Measurements from ENCODE around the gene MROH2A.

MROH2A gene

GRCh38 chr2:233838251-233838650, 60.1 kb downstream of the MROH2A start:
- DNase-seq, result no peak

DNA sequence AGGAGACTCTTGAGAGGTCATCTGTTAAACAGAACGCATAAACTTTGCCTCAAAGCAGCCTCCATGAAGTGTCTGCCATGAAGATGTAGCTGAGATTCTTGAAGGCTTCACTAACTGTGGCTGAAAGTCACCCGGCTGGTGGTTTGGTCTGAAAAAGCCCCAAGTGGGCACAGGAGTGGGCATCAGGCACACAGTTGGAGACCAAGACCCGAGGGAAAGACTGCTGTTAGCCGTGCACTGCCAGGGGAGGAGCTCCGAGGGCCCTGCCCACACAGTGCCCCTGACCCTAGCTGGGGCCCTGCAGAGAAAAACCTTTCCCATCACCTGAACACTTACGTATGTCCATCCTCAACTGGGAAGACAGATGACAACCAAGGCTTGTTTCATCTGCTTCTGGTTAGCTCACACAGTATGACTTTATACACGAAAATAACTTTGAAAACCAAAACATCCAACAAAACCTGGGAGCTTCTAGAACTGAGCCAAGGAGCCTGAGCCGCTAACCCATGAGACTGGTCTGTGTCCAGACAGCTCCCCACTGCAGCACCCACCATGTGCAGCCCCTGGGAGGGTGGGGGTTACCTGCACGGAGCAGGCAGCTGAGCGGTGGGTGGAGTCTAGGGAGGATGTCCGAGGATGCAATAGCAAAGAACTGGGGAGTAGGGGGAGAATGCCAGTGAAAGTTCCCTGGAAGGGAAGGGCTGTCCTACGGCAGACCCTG, 60.8 kb downstream of the MROH2A start:
- DNase-seq, result no peak

DNA sequence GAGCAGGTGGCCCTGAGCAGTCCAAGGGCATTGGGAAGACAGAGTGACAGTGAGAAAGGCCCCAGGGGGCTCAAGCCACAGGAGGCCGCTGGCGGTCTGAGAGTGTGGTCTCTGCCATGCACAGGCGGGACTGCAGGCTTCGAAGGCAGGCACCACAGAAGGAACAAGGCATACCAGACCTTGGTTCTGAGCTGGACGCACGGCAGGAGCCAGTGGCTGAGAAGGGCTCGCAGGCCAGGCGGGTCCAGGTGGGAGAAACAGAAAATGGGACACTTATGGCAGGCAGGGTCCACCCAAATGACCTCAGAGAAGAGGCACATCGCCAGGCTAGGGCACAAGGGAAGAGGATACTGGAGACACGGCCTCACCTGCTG, 61.3 kb downstream of the MROH2A start:
- no peak for DNase-seq

- no peak for DNase-seq
These were observed 62.4 kb downstream of the MROH2A start for GRCh38 chr2:233840520-233840919.

DNA sequence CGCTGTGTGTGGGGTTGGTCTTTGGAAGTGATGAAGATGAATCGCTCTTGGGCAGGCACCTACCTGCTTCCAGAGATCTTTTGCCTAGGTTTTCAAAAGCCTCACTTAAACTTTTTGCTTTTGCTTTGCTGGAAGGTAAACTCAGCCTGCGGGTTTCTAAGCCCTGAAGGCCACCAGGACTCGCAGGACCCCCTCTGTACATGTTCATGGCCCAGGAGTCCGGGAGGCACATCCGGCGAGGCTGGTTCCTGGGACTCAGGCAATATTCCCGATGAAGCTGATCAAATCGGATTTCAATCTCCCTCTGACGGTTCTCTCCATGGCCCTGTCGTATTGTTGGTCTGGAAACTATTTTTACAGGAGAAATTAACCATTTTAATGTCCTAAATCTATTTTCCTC, 63.1 kb downstream of the MROH2A start:
- no peak for DNase-seq

GRCh38 chr2:233844064-233844807, 66.1 kb downstream of the MROH2A start:
- no peak for DNase-seq

- no peak for DNase-seq
These were observed 66.7 kb downstream of the MROH2A start for GRCh38 chr2:233844836-233845235.

DNA sequence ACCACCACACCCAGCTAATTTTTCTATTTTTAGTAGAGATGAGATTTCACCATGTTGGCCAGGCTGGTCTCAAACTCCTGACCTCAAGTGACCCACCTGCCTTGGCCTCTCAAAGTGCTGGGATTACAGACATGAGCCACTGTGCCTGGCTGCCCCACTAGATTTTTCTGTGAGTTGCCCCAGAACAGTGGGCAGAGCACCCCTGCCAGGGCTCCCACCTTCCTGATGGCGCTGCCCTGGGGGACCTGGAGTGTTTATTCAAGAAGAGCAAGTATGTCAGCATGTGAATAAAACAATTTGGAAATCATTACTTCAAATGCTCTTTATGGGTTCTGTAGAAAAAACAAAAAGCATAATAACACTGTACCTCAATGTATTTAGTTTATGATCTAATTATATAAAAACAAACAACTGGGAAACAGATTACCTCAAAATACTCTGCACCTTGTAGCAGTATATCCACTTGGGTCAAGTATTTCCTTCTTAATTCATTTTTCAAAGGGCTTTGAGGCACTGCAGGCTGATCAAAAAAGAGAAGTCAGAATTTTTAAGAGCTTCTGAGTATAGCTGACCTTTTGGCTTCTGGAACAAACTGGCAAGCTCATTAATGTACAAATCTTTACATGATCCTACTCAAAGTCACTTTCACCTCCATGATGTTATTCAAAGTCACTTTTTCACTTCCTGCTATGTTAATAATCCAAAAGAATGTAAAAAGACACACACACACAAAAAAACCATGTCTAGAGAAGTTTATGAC, 67.4 kb downstream of the MROH2A start:
- DNase-seq, result no peak

DNA sequence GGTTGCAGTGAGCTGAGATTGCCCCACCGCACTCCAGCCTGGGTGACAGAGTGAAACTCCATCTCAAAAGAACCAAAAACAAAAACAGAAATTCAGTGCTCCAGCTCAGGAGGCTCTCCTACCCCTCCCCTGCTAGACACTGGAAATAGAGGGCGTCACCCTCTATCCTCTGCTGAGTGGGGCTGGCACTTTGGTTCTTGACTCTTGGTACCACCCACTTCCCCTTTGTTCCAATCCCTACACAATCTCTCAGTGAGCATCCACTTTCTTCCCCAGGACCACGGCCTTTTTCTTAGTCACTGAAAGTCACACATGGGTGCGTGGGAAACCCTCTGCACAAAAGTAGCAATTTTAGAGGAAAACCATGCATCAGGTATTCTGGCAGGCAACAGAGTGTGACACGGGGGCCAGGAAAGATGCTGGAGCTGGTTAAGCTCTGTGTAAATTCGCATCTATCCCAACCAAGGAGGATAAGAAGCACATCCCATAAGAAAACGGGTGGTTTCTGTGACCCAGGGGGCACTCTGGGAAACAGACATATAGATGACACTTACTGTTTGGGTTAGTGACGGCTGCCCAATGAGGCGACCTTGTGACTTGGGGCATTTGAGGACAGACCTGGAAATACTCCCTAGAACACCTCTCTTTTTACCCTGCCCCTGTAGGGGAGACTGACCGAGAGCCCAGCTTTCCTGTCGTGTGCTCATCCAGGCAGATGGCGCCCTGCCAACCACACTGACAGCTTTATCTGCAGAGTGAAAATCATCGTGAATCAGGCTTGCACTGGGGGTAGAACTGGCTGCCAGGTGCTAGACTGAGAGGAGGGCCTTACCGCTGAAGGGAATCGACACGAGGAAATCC, 68.5 kb downstream of the MROH2A start:
- DNase-seq, result no peak

- DNase-seq, result no peak
These were observed 69.2 kb downstream of the MROH2A start for GRCh38 chr2:233847248-233847898.

DNA sequence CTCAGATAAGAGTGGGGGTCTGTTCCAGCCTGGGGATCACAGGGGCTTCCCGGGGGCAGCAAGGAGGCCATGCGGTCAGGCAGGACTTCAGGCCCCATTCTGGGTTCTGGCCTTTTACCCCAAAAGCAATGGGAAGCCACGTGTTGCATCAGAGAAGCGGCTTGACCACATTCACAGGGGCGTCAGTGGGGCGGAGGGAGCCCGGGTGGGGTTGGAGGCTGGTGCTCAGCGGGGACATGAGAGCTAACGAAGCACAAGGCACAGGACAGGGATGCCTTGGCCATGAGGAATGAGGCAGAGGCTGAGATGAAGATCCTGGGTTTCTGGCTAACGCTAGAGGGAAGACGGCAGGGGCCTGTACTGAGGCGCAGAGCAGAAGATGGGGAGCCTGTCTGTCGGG, 70.1 kb downstream of the MROH2A start:
- DNase-seq, result no peak

GRCh38 chr2:233849607-233850271, 71.6 kb downstream of the MROH2A start:
- DNase-seq, result no peak

GRCh38 chr2:233850745-233851144, 72.6 kb downstream of the MROH2A start:
- DNase-seq, result no peak

DNA sequence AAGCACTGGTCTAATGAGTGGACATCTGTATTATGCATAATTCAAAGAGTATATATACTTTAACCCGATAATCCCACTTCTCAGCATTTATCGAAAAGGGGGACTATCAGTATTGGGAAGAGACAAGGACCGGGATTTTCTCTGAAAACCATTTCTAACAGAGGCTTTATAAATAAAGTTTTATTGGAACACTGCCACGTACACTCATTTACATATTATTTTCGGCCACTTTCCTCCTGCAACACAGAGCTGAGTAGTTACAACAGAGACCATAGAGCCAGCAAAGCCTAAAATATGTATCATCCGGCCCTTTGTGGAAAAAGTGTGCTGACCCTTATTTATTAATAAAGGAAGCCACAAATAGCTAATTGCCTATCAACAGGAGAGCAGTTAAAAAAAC, 73.0 kb downstream of the MROH2A start:
- no peak for DNase-seq

GRCh38 chr2:233852056-233852455, 73.9 kb downstream of the MROH2A start:
- no peak for DNase-seq

DNA sequence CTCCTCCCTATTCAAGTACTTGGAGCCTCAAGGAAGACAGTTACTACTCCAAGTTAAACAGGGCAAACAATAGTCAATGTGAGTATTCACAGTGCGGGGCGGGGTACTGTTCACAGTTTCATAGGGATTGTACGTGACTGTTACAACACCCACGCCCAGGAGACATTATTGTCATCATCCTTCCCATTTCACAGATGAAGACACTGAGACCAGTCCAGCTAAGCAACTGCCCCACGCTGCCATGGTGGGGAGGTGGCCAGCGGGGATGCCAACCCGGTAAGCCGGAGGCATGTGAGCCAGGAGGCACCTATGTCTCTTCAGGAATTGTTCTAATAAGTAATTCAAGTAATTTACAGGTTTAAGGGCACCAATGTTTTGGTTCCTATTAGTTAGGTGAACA, 75.2 kb downstream of the MROH2A start:
- no peak for DNase-seq

GRCh38 chr2:233853883-233854240, 75.7 kb downstream of the MROH2A start:
- DNase-seq, result no peak

GRCh38 chr2:233854241-233854981, 76.3 kb downstream of the MROH2A start, which contains the start of gene HJURP:
HJURP (minus strand) TSS chr2:233854535; CDS start chr2:233854500, 35 bp downstream.
- DNase-seq, result no peak

DNA sequence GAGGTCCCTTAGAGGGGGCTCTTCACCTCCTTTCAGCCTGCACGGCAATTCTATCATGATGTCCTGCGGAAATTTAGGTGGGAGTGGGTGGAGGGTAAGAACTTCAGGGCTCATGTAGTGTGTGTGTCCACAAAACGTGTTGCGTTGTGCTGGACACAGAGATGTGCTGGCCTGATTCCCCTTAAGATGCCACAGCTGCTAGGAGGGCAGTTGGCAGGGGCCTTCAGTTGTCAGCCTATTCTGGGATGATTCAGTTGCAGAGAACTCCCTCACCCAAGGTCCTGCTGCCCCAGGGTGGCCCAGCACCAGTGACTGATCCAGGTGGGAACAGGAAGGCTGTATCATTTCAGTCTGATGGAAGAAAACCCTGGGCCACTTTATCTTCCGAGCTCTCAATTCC, 77.2 kb downstream of the MROH2A start:
- DNase-seq, result no peak

DNA sequence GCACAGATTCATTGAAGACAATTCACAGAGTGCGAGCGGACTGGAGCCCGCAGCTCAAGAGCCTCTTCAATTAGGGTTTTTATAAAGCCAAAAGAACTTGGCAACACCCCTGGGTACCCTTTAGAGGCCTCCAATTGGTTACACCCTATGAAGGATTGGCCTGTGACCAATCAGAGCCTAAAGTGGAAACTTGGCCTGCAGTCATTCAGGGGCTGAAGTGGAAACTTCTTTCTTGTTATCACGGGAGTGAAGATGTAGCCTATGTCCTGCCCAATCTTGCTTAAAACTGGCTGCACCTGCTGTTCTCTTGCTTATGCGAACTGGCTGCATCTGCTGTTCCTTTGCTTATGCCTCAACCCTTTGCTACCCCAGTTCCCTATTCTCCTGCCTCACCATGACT, 78.1 kb downstream of the MROH2A start:
- no peak for DNase-seq
